RPMI7951 (cell line): Measurements from ENCODE around the gene APOH. TPM values are rescaled to one million over a fixed set of nuclear protein-coding genes. Genes with fewer than 3 reads are reported as not detected.
A peak's percentile ranks its signal among the peaks of the same experiment; 100 is the strongest.
"Not testable (repeated sequence)": the region's sequence is repeated elsewhere in the genome, so short reads cannot be mapped to it uniquely, and the experiment has no call there.

Experiments
- DNase-seq: peaks from one replicate; pipeline ENCODE4 v3.0.0-alpha.2; 2012; ENCODE audit warnings: low read depth
- total RNA-seq: library from RNA; depleted of rRNA; stranded (reverse); fragments of >200 nt; shearing (Covaris generic); gene quantifications from 2 replicates; pipeline ENCODE4 v1.2.3, GENCODE V29; 2014; rRNA removed

Gene APOH, protein sequence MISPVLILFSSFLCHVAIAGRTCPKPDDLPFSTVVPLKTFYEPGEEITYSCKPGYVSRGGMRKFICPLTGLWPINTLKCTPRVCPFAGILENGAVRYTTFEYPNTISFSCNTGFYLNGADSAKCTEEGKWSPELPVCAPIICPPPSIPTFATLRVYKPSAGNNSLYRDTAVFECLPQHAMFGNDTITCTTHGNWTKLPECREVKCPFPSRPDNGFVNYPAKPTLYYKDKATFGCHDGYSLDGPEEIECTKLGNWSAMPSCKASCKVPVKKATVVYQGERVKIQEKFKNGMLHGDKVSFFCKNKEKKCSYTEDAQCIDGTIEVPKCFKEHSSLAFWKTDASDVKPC
- not detected in 2 replicates for total RNA-seq

DNA sequence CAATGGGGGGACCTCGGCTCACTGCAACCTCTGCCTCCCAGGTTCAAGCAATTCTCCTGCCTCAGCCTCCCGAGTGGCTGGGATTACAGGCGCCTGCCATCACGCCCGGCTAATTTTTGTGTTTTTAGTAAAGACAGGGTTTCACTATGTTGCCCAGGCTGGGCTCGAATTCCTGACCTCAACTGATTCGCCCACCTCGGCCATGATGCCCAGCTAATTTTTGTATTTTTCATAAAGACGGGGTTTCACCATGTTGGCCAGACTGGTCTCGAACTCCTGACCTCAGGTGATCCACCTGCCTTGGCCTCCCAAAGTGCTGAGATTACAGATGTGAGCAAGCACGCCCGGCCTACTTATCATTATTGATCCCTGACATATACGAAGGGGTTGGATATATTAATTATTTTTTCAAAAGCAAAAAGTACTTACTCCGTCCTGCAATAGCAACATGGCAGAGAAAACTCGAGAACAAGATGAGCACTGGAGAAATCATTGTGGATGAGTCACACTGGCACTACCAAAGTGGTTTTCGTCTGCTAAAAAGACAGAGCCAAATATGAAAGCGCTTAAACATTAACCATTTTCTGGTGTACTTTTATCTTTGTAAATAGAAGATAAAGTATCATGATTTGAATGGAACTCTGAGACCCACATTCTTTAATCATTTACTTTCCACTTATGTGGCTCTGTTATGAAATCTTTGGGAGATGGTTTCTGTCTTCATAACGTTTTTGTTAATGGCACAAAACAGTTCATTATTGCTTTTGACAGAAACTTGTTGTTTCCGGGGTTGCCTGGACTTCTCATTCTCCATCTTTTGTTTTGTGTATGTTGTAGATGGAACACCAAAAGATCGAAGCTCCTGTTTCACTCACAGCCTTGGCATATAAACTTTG lies at the start of gene APOH:
Gene APOH (minus strand): TSS at position 529 of the 896 bp plus-strand sequence. CDS start 36 bp downstream, at position 493.
- DNase-seq, result no peak

DNA sequence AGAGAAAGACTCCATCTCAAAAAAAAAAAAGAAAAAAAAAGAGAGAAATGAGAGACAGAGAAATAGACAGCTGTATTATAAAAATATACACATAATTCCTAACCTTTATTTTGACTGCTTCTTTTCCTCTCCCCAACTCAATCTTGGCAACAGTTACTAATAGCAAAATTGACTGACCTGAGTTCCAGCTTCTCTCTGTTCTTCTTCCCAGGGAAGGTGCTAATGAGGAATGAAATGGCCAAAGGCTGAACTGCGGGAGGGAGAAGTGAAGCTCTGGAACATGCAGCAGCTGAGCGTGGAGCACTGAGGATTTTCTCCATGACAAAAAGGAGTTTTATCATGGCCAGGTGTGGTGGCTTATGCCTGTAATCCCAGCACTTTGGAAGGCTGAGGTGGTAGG lies 48.0 kb upstream of the APOH start:
- DNase-seq, result no peak

DNA sequence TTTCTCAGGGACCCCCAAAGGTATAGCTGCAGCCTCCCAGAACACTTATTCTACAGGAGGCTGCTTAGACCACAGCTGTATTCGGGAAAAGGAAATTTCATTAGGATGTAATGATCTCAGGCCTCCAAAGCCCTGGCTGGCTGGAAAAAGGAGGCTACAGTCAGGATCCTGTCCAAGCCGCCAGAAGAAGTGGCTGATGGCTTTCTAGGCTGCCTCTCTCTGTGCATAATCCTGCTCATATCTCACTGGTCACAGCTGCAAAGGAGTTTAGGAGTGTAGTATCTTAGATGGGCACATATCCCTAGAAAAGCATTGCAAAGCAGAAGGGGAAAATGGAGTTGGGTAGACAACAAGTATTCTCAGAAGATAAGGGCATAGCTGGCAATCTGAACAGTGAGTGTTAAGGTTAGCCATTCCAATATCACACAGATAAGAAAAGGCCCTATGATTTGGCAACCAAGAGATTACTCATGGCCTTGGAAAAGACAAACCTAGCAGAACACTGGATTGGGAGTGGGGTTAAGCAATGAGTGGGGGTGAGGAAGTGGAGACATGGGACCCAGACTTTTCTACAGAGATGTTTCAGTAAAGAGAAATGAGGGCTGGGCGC lies 47.2 kb upstream of the APOH start:
- peak; percentile 27 for DNase-seq

DNA sequence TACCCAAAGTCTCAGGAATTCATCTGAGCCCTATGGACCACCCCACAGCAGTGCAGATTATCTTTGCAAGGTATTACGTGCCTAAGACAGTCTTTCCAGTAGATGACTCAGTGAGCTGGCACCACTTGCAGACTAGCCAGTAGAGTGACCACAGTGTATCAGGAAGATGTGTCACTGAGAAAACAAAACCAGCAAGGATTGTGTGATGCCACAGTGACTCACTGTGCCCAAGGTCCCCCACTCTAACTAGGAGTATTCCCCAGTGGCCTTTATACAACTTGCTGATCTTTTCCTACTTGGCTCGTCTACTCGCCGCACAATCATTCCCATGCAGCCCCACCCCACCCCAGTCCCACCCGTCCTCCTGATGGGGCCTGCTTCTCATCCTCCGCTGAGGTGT lies 46.4 kb upstream of the APOH start:
- DNase-seq, result peak; percentile 97

DNA sequence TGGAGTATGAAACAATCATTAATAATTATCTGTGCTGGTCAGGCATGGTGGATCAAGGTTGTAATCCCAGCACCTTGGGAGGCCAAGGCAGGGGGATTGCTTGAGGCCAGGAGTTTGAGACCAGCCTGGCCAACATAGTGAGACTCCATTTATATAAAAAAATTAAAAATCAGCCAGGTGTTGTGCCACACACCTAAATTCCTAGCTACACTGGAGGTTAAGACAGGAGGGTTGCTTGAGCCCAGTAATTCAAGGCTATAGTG lies 44.3 kb upstream of the APOH start:
- DNase-seq, result no peak

DNA sequence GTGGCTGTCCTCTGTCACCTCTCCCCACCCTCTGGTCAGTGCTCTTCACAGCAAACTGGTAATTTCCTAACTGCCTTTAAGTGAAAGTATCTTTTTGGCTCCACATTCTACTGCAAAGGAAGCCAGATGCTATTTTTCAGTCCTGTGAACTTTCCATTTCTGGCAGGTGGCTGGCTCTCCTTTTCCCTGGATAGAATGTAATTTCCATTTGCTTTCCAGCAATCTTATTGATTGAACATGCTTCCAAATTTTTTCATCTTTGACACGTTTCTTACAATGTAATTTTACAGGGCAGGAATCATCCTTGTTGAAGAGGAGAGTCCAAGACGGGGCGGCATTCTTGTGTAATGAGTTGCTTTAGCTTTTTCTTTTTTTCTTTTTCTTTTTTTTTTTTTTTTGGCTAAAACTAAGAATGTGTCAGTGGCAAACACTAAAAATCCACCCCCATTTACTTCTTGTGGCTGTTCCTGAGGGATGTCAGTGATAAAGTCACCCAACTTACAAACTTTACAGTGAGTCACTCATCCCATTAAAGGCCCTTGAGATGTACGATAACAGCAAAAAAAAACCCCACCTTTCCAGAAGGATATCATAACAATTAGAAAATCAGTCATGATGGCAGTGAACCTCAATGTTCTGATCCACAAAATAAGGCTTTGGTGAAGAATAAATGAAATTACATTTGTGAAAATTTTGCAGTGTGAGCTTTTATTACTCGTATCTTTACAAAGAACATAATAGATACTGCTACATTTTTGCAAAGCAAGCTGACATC lies 43.8 kb upstream of the APOH start:
- peak; percentile 92 for DNase-seq

DNA sequence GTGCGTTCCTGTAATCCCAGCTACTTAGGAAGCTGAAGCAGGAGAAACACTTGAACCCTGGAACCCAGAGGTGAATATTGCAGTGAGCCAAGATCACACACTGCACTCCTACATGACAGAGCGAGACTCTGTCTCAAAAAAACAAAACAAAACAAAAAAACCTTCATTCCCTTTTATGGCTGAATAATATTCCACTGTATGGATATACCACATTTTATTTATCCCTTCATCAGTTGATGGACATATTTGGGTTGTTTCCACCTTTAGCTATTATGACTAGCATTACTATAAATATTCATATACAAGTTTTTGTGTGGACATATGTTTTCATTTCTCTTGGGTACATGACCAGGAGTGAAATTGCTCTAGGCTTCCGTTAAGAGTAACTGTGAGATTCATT lies 42.3 kb upstream of the APOH start:
- DNase-seq, result no peak

DNA sequence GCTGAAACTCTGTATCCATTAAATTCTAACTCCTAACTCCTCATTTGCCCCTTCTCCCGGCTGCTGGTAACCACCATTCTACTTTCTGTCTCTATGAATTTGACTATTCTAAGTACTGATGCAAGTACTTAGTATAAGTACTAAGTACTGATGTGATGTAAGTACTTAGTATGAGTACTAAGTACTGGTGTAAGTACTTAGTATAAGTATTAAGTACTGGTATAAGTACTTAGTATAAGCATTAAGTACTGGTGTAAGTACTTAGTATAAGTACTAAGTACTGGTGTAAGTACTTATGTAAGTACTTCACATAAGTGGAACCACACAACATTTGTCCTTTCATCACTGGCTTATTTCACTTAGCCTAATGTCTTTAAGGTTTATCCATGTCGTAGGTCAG lies 40.9 kb upstream of the APOH start:
- DNase-seq, result no peak

DNA sequence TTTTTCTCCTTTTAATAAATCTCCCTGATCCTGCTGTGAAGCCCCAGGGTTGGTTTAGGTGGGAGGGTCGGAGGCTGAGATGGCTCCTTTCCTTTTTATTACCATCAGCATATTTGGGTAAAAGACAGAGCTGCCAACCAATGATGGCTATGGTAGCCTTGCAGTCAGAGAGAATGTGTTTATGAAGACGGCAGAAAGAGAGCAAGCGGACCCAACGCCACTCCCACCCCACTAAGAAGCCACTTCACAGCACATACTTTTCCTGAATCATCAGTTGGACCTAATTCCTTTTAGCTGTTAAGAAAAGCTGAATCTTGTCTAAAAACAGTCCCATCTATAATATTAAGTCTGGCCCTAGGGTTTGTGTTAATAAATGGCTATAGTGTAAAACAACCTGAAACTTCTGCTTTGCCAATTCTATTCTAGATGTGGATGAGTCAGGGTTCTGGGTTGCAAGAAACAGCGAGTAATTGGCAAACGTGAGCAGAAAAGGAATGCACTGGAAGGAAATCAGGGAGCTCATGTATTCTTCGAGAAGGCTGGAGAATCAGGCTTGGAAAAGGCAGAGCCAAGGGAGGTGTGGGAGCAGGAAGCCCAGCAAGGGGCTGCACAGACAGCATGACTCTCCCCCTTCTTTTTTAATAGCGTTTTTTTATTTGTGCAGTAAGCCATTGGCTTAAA lies 39.2 kb upstream of the APOH start:
- DNase-seq, result peak; percentile 64

DNA sequence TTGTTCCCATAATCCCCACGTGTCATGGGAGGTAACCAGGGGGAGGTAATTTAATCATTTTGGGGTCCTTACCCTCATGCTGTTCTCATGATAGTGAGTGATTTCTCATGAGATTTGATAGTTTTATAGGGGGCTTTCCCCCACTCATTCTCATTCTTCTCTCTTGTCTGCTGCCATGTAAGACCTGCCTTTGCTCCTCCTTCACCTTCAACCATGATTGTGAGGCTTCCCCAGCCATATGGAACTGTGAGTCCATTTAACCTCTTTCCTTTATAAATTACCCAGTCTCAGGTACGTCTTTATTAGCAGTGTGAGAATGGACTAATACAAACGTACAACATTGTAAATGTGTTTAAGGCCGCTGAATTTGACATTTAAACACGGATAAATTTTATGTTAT lies 35.5 kb upstream of the APOH start:
- DNase-seq, result no peak

DNA sequence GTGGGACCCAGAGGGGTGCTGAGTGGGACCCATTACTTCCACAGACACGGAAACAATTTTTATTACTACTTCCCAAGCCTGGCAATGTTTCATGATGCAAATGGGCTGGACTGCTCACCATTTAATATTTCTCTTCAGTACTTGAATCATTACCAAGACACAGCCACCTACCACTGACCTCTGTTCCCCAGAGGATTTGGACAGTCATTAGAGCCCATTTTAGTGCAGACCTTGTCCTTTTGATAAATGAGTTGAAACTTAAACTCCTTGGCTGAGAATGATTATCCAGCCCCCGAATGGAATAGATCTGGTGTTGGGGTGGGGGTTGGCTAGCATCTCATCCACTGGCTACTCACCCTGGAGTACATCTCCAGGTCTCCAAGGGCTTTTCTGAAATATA lies 33.6 kb upstream of the APOH start:
- no peak for DNase-seq

DNA sequence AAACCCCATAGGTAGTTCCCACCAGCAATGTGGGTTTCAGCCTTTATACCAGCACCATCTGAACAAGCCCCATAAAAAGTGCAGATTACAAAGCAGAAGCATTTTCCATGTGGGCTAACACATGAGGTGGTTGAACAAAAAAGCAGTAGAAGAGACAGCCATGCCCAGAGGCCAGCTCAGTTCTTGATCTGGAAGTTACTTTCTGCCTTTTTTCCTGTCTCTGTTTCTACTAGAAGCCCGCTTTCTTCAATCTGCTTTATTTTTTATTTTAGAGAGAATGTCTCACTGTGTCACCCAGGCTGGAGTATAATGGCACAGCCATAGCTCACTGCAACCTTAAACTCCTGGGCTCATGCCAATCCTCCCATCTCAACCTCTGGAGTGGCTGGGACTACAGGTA lies 31.5 kb upstream of the APOH start:
- DNase-seq, result no peak

DNA sequence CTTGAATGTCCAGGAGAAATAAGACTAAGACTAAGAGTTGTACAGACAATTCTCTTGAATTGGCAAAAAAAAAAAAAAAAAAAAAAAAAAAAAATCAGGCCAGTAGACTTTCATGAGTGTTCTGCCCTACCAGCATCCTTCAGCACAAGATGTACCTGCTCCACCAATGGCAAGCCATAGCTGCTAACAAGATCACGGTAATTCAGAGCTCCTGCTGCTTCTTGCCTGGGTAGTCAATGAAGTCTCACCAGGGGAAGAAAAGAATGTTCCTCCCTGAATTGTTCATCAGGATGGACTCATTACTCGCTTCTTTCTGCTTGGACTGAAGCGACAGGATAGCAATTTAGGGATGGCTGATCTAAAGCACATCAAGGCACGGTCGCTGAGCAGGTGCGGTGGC lies 31.1 kb upstream of the APOH start:
- DNase-seq, result no peak

DNA sequence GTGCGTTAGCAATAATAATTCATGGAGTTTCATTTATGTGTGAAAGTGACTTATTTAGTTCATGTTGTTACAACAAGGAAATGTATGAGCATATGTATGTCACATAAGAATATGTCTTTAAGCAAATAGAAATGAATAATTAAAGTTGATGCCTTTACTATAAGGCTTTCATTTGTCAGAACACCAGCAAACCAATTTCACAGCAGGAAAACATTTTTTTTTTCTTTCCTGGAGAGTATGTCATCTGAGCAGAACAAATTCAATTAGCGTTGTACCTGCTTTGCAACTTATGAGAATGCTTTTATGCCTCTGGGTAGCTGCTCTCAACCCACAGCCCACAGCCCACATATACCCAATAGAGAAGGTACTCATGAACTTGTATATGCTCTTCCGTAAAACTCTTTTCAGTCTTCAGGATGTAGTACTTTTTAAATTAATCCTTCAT lies 26.3 kb upstream of the APOH start:
- no peak for DNase-seq

DNA sequence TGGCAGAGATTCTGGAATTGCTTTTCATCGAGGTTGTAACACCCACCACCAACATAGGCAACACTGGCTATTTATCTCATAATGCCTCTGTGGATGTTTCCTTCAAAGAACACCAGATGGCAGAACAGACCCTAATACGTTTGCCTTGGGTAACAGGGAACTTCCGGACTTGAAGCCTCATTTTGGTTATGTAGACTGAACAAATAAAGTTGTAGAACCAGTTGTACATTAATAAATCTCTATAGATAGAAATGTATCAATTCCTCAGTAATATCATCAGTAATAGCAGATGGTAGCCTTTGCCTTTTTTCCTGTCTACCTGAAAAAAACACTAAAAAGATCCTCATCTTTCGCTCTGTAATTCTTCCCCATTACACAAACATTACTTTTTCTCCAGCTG lies 25.9 kb upstream of the APOH start:
- DNase-seq, result peak; percentile 74

DNA sequence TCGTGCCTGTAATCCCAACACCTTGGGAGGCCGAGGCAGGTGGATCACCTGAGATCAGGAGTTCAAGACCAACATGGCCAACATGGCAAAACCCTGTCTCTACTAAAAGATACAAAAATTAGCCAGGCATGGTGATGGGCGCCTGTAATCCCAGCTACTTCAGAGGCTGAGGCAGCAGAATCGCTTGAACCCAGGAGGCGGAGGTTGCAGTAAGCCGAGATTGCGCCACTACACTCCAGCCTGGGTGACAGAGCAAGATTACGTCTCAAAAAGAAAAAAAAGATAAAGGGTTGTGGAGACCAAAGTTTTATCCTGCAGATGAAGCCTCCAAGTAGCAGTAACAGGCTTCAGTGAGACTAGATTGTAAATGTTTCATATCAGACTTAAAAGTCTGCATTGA lies 24.2 kb upstream of the APOH start:
- not testable (repeated sequence) for DNase-seq

DNA sequence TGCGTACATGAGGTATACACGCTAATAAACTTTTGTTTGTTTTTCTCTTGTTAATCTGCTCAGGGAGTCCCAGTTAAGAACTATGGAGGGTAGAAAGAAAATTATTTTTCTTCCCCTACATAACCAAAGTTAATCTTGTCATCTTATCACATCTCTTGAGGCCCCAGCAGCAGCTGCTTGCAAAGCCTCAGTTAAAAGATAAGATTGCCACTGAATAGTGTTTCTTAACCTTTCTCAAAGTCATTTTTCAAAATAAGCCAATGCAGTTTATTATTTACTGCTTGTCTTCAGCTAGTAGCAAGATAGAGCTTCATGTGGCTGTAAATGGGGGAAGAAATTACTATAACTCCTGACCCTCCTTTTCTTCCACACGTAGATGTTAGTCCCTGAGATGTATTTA lies 21.5 kb upstream of the APOH start:
- no peak for DNase-seq

DNA sequence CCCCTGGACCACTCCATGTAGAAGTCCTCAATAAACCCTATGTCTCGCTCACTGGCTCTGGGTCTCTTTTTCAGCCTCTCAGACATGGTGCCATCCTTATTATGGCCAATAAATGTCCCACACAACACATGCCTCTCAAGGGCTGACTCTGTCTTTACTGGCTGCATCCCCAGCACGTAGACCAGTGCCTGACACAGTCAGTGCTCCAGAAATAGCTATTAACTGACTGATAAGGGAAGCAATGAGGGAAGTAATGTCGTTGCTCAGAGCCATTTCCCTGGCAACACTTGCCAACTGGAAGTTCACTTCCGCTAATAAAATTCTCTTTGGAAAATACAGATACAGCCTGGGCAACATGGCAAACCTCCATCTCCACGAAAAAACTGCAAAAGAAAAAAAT lies 19.1 kb upstream of the APOH start:
- no peak for DNase-seq

DNA sequence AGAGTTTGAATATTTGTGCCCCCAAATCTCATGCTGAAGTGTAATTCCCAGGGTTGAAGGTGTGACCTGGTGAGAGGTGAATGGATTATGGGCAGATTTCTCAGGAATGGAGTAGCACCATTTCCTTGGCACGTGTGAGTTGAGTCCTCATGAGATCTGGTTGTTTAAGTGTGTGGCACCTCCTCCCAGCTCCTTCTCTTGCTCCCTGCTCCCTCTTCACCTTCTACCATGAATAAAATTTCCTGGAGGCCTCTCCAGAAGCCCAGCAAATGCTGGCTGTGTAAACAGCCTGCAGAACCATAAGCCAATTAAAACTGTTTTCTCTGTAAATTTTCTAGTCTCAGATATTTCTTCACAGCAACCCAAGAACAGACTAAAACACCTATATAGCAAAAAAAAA lies 12.6 kb upstream of the APOH start:
- DNase-seq, result no peak

DNA sequence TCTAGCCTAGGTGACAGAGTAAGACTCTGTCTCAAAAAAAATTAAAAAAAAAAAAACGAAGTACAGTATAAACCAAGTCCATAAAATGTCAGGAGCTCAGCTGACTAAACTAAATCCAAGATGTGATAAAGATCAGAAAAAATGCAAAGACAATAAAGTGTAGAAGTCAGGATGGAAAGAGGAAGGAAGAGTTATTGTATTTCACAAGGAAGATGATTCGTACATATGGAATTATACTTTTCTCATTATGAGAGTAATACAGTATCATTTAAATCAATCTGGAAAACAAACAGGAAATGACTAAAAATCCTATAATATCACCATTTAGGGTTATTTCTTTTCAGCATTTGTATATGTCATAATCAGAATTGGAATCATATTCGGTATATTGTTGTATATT lies 11.4 kb upstream of the APOH start:
- no peak for DNase-seq

DNA sequence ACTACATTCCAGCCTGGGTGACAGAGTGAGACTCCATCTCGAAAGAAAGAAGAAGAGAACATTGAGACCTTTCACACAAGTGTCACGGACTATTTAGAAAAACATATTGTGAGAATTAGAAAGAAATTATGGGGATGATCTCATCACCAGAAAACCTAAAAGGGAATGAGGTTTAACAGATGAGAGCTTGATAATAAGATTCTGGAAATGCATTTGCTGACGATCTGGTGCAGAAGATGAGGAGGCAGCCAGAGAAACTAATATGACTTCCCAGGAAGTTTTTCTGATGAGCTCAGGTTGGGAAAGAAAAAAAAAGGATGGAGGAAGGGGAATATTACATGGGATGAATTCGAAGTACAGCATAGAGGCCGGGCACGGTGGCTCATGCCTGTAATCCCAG lies 10.8 kb upstream of the APOH start:
- no peak for DNase-seq
